Activated gamma-delta T cell (primary cell): ENCODE measurements around the gene CDC42BPA.
"Not testable (repeated sequence)": the region's sequence is repeated elsewhere in the genome, so short reads cannot be mapped to it uniquely, and the experiment has no call there.

ENCODE experiments used
- DNase-seq: peaks from one replicate; lab custom pipeline; 2025; lab: John Stamatoyannopoulos, UW

Gene CDC42BPA

GRCh38 chr1:227336136-227336535 is 17.8 kb upstream of the CDC42BPA start:
- not testable (repeated sequence) for DNase-seq

GRCh38 chr1:227335242-227336020 is 17.1 kb upstream of the CDC42BPA start:
- DNase-seq = no peak

- DNase-seq = no peak
Observed at GRCh38 chr1:227333423-227333822, 15.1 kb upstream of the CDC42BPA start.

- no peak for DNase-seq
Observed at GRCh38 chr1:227330279-227331076, 12.2 kb upstream of the CDC42BPA start.

GRCh38 chr1:227328405-227329019 is 10.2 kb upstream of the CDC42BPA start:
- DNase-seq = no peak

- DNase-seq = no peak
Observed at GRCh38 chr1:227325156-227325555, 6.9 kb upstream of the CDC42BPA start.

GRCh38 chr1:227323967-227324268 is 5.6 kb upstream of the CDC42BPA start:
- DNase-seq = no peak

GRCh38 chr1:227323171-227323966 is 5.1 kb upstream of the CDC42BPA start:
- DNase-seq = no peak

GRCh38 chr1:227322376-227322775 is 4.1 kb upstream of the CDC42BPA start:
- no peak for DNase-seq

GRCh38 chr1:227321035-227321434 is 2.7 kb upstream of the CDC42BPA start:
- no peak for DNase-seq

GRCh38 chr1:227320476-227320875 is 2.2 kb upstream of the CDC42BPA start:
- DNase-seq = no peak

GRCh38 chr1:227318853-227319607 is 738 bp upstream of the CDC42BPA start:
- no peak for DNase-seq

- no peak for DNase-seq
Observed at GRCh38 chr1:227317523-227318015, 723 bp downstream of the CDC42BPA start.

GRCh38 chr1:227317011-227317451 is 1.3 kb downstream of the CDC42BPA start:
- no peak for DNase-seq

GRCh38 chr1:227316456-227316855 is 1.8 kb downstream of the CDC42BPA start:
- DNase-seq = no peak

- DNase-seq = no peak
Observed at GRCh38 chr1:227315629-227316346, 2.5 kb downstream of the CDC42BPA start.

GRCh38 chr1:227314014-227314848 is 4.1 kb downstream of the CDC42BPA start:
- no peak for DNase-seq

- no peak for DNase-seq
Observed at GRCh38 chr1:227312361-227313025, 5.8 kb downstream of the CDC42BPA start.
